CD14-positive monocyte (primary cell): ENCODE measurements around the gene XIRP1. TPM values are rescaled to one million over a fixed set of nuclear protein-coding genes. Genes with fewer than 3 reads are reported as not detected.

Experiments used
- DNase-seq, 3 donors: peaks; one replicate each; pipeline ENCODE4 v3.0.0-alpha.2; 2011 to 2022
- H2AFZ ChIP-seq: 2 replicates; pipeline ENCODE4 v1.6.0; 2012; ENCODE audit warnings: mild to moderate bottlenecking, low read depth, low read length, inconsistent platforms; ENCODE audit not compliant: insufficient read depth, poor library complexity, severe bottlenecking
- H3K27ac ChIP-seq, 2 donors: 1 replicate in 1 of 2; 2 replicates in 1 of 2; pipeline ENCODE4 v1.5.1; 2012 to 2013; ENCODE audit warnings: low read length in 2 of 2, control low read depth in 1 of 2, inconsistent platforms in 1 of 2, low read depth in 1 of 2, mild to moderate bottlenecking in 1 of 2
- H3K27me3 ChIP-seq, 2 donors: one replicate each; pipeline versions ENCODE4 v1.6.0 to v1.6.1; 2011 to 2013; ENCODE audit warnings: low read length in 2 of 2; ENCODE audit not compliant: control insufficient read depth in 2 of 2, insufficient read depth in 2 of 2
- H3K36me3 ChIP-seq, 2 donors: replicated peaks in 1 of 2; 1 replicate in 1 of 2; 2 replicates in 1 of 2; pipeline versions ENCODE4 v1.5.1 to v1.6.1; 2012 to 2013; ENCODE audit warnings: low read length in 2 of 2, control low read depth in 1 of 2, inconsistent platforms in 1 of 2, mild to moderate bottlenecking in 1 of 2; ENCODE audit not compliant: insufficient read depth in 2 of 2, control insufficient read depth in 1 of 2
- H3K4me1 ChIP-seq, 2 donors: 1 replicate in 1 of 2; 2 replicates in 1 of 2; pipeline versions ENCODE4 v1.5.1 to v1.6.1; 2012 to 2013; ENCODE audit warnings: low read length in 2 of 2, control low read depth in 1 of 2, inconsistent platforms in 1 of 2, mild to moderate bottlenecking in 1 of 2, moderate library complexity in 1 of 2; ENCODE audit not compliant: insufficient read depth in 2 of 2, control insufficient read depth in 1 of 2
- H3K4me2 ChIP-seq: replicated peaks from 2 replicates; pipeline ENCODE3; 2012; ENCODE audit warnings: low read length, moderate library complexity, mild to moderate bottlenecking; ENCODE audit not compliant: poor library complexity, severe bottlenecking; ENCODE audit errors: extremely low read depth
- H3K4me3 ChIP-seq, 3 experiments: fragments of 200-600 bp in 1 of 3; sonication (generic) in 1 of 3; replicated peaks in 1 of 3; 1 replicate in 2 of 3; 2 replicates in 1 of 3; pipeline ENCODE4 v1.5.1; 2011 to 2013; ENCODE audit warnings: low read length in 3 of 3, mild to moderate bottlenecking in 3 of 3, control low read depth in 2 of 3, low read depth in 2 of 3, inconsistent platforms in 1 of 3, moderate library complexity in 1 of 3
- H3K79me2 ChIP-seq: 2 replicates; pipeline ENCODE4 v1.6.0; 2012; ENCODE audit warnings: mild to moderate bottlenecking, control low read depth, inconsistent platforms, low read length, moderate library complexity; ENCODE audit not compliant: insufficient read depth
- H3K9ac ChIP-seq: 2 replicates; pipeline ENCODE4 v1.6.0; 2017; ENCODE audit warnings: low read length, mild to moderate bottlenecking; ENCODE audit not compliant: insufficient read depth, poor library complexity, severe bottlenecking
- H3K9me3 ChIP-seq, 2 donors: replicated peaks in 1 of 2; 1 replicate in 1 of 2; 2 replicates in 1 of 2; pipeline versions ENCODE4 v1.5.1 to v1.6.1; 2012 to 2013; ENCODE audit warnings: low read length in 2 of 2, control low read depth in 1 of 2; ENCODE audit not compliant: control insufficient read depth in 1 of 2, insufficient read depth in 1 of 2
- H4K20me1 ChIP-seq: 2 replicates; pipeline ENCODE4 v1.6.0; 2012; ENCODE audit warnings: mild to moderate bottlenecking, low read length, control low read depth, moderate library complexity; ENCODE audit not compliant: insufficient read depth
- H3K27ac Mint-ChIP-seq, 7 donors: one replicate each; pipeline ENCODE4 v1.8.0; 2020; ENCODE audit warnings: mild to moderate bottlenecking in 7 of 7, mixed read lengths in 7 of 7, moderate library complexity in 6 of 7, inconsistent platforms in 2 of 7
- H3K27me3 Mint-ChIP-seq, 3 donors: one replicate each; pipeline ENCODE4 v1.8.0; 2021 to 2022; ENCODE audit warnings: low read depth in 3 of 3, mild to moderate bottlenecking in 3 of 3, mixed read lengths in 3 of 3, moderate library complexity in 3 of 3, inconsistent platforms in 1 of 3
- H3K36me3 Mint-ChIP-seq, 2 donors: one replicate each; pipeline ENCODE4 v1.8.0; 2020; ENCODE audit warnings: mixed read lengths in 2 of 2, inconsistent platforms in 1 of 2, mild to moderate bottlenecking in 1 of 2
- H3K4me1 Mint-ChIP-seq: one replicate; pipeline ENCODE4 v1.8.0; 2020; ENCODE audit warnings: mild to moderate bottlenecking, mixed read lengths
- H3K4me3 Mint-ChIP-seq, 2 donors: one replicate each; pipeline ENCODE4 v1.8.0; 2020; ENCODE audit warnings: mild to moderate bottlenecking in 2 of 2, mixed read lengths in 2 of 2, moderate library complexity in 1 of 2
- H3K9me3 Mint-ChIP-seq, 7 donors: one replicate each; pipeline ENCODE4 v1.8.0; 2020 to 2022; ENCODE audit warnings: mixed read lengths in 7 of 7, mild to moderate bottlenecking in 6 of 7, moderate library complexity in 6 of 7, inconsistent platforms in 2 of 7
- CTCF ChIP-seq: fragments of 200-600 bp; IDR thresholded peaks from one replicate; pipeline ENCODE4 v1.8.0; 2022; ENCODE audit warnings: antibody characterized with exemption, mild to moderate bottlenecking
- WGBS: methylation state at CpG from one replicate; pipeline ENCODE4 v1.1.5; 2013; ENCODE audit warnings: missing lambda C conversion rate; ENCODE audit not compliant: insufficient coverage; 5-methylcytosine and 5-hydroxymethylcytosine counted together
- intact Hi-C, 2 donors: fragments of 100-400 bp; cut with micrococcal nuclease; formaldehyde crosslinking; loops; one replicate each; pipeline versions ENCODE4 v1.15.0 to v1.15.1; 2023
- polyA plus RNA-seq, 3 donors: library from polyadenylated mRNA; depleted of rRNA in 1 of 3; unstranded in 2 of 3; stranded (reverse) in 1 of 3; fragments of 300-500 nt in 2 of 3; fragments of >200 nt in 1 of 3; fragmentation: Illumina TruSeq in 2 of 3; gene quantifications; 1 replicate in 2 of 3; 2 replicates in 1 of 3; pipeline ENCODE4 v1.2.3, GENCODE V29; 2012 to 2021

The XIRP1 gene
- polyA plus RNA-seq, 3 donors: not detected

- Histone ChIP-seq H3K9me3 (no peaks in the 10 kb centered on the region), H3K27ac (peak overlapping the region; percentile 93 to 97), H3K79me2 (peaks cover 71% of the 10 kb centered on the region), H2AFZ (no peak overlapping the region), H3K4me1 (peaks cover 69 to 71% of the 10 kb centered on the region in 2 donors), H3K9ac (peak overlapping the region; percentile 68), H3K27me3 (no peaks in the 10 kb centered on the region), H3K36me3 (peaks cover 27 to 38% of the 10 kb centered on the region in 2 donors), H3K4me3 (peak overlapping the region in 2 of 3 experiments; percentile 20 to 83), H3K4me2 (peak overlapping the region; percentile 98), H4K20me1 (peaks cover 97% of the 10 kb centered on the region)
- WGBS: 10% methylated on average over 6 of the region's 9 CpGs
- Mint-ChIP-seq H3K9me3 (peaks cover 0 to 6% (median 1%) of the 10 kb centered on the region in 7 donors), H3K27me3 (peaks cover 0 to 5% (median 3%) of the 10 kb centered on the region in 3 donors), H3K4me1 (peaks cover 69% of the 10 kb centered on the region), H3K4me3 (peak overlapping the region; percentile 98 to 100), H3K36me3 (peaks cover 81 to 82% of the 10 kb centered on the region in 2 donors), H3K27ac (peak overlapping the region; percentile 94 to 99 (median 96))
- peak in 2 of 3 donors; percentile 69 to 72 for DNase-seq
- intact Hi-C loops: loop anchor here in 1 of 2 donors (5.0 kb wide), 1 partner anchor 34 kb away; no protein-coding TSS in a partner anchor
- no peak for TF ChIP-seq CTCF
Measured at GRCh38 chr3:39148435-39149058, 43.8 kb downstream of the XIRP1 start.

- peak in 2 of 3 donors; percentile 61 to 65 for DNase-seq
- H3K4me1 Mint-ChIP-seq: peaks cover 74% of the 10 kb centered on the region
- peaks cover 0 to 5% (median 3%) of the 10 kb centered on the region in 3 donors for H3K27me3 Mint-ChIP-seq
- Histone ChIP-seq H3K36me3 (peaks cover 33 to 44% of the 10 kb centered on the region in 2 donors), H3K27me3 (no peaks in the 10 kb centered on the region), H3K9me3 (no peaks in the 10 kb centered on the region), H3K9ac (peak overlapping the region; percentile 68), H3K4me1 (peaks cover 69 to 77% of the 10 kb centered on the region in 2 donors), H3K27ac (peak overlapping the region; percentile 93 to 97), H4K20me1 (peaks cover 99% of the 10 kb centered on the region), H3K4me3 (peak overlapping the region; percentile 4 to 83 (median 20)), H2AFZ (no peak overlapping the region), H3K4me2 (peak overlapping the region; percentile 98), H3K79me2 (peaks cover 71% of the 10 kb centered on the region)
- peaks cover 88 to 89% of the 10 kb centered on the region in 2 donors for H3K36me3 Mint-ChIP-seq
- TF ChIP-seq CTCF: no peak
- H3K9me3 Mint-ChIP-seq: peaks cover 0 to 6% (median 1%) of the 10 kb centered on the region in 7 donors
- 4% methylated on average over 4 of the region's 9 CpGs for WGBS
- H3K27ac Mint-ChIP-seq: peak overlapping the region; percentile 94 to 99 (median 96)
- peak overlapping the region; percentile 98 to 100 for H3K4me3 Mint-ChIP-seq
- intact Hi-C loops: loop anchor here in 1 of 2 donors (2.0 to 5.0 kb wide), 2 partner anchors 34 to 41 kb away; partner anchors contain the start of genes GORASP1 and TTC21A
Measured at GRCh38 chr3:39147711-39148434, 44.5 kb downstream of the XIRP1 start.
